Upper lobe of left lung (tissue), 6 donors: ENCODE results near the gene SGO2. TPM values are rescaled to one million over a fixed set of nuclear protein-coding genes. Genes with fewer than 3 reads are reported as not detected.

Source experiments
- ATAC-seq, 2 donors: fragments of 200-7000 bp; cut with Tn5 transposase; one replicate each; pipeline ENCODE4 v1.9.1; 2022; ENCODE audit warnings: mild to moderate bottlenecking in 2 of 2, moderate library complexity in 2 of 2; ENCODE audit not compliant: low FRiP score in 2 of 2
- DNase-seq, 2 donors: peaks; one replicate each; pipeline ENCODE4 v3.0.0-alpha.2; 2019 to 2020
- H3K27ac ChIP-seq, 4 donors: fragments of 200-600 bp; sonication (generic); one replicate each; pipeline ENCODE4 v1.5.1; 2016 to 2019
- H3K27me3 ChIP-seq, 4 donors: fragments of 200-600 bp; sonication (generic); one replicate each; pipeline ENCODE4 v1.5.1; 2017 to 2019
- H3K36me3 ChIP-seq, 4 donors: fragments of 200-600 bp; sonication (generic); one replicate each; pipeline ENCODE4 v1.5.1; 2016 to 2019
- H3K4me1 ChIP-seq, 4 donors: fragments of 200-600 bp; sonication (generic); one replicate each; pipeline ENCODE4 v1.5.1; 2018 to 2019
- H3K4me3 ChIP-seq, 4 donors: fragments of 200-600 bp; sonication (generic); one replicate each; pipeline ENCODE4 v1.5.1; 2017 to 2019; ENCODE audit warnings: mild to moderate bottlenecking in 2 of 4, moderate library complexity in 1 of 4
- H3K9me3 ChIP-seq, 4 donors: fragments of 200-600 bp; sonication (generic); one replicate each; pipeline ENCODE4 v1.5.1; 2018 to 2019
- CTCF ChIP-seq, 6 experiments: fragments of 450-650 bp in 4 of 6; fragments of 200-600 bp in 2 of 6; sonication (generic) in 2 of 6; IDR thresholded peaks; one replicate each; pipeline ENCODE4 v1.5.1; 2016 to 2019; ENCODE audit warnings: antibody characterized with exemption in 6 of 6
- EP300 ChIP-seq, 4 donors: sonication (generic); formaldehyde crosslinking; IDR thresholded peaks; one replicate each; pipeline ENCODE4 v1.5.1; 2017; ENCODE audit warnings: antibody characterized with exemption in 4 of 4, control low read depth in 2 of 4
- POLR2A ChIP-seq, 4 donors: fragments of 450-650 bp; IDR thresholded peaks; one replicate each; pipeline ENCODE4 v1.5.1; 2016 to 2017; ENCODE audit warnings: antibody characterized with exemption in 4 of 4, mild to moderate bottlenecking in 2 of 4
- POLR2AphosphoS5 ChIP-seq, 2 donors: sonication (generic); formaldehyde crosslinking; IDR thresholded peaks; one replicate each; pipeline ENCODE4 v1.5.1; 2017; ENCODE audit warnings: antibody characterized with exemption in 2 of 2
- whole genome bisulfite sequencing, 2 donors: methylation state at CpG; one replicate each; pipeline ENCODE4 v1.1.5; 2017 to 2018; 5-methylcytosine and 5-hydroxymethylcytosine counted together
- total RNA-seq, 6 donors: library from RNA; depleted of rRNA in 4 of 6; stranded (reverse); fragments of >200 nt in 4 of 6; gene quantifications; one replicate each; pipeline versions ENCODE4 v1.1.0 to v1.2.1, GENCODE V29; 2016 to 2021
- donor health status: DM: no; HTN: no; CAD: no; lungs with moderate emphysema.
- donor health status: DM: no; HTN: yes; CAD: no; lungs with severe emphysema.

SGO2 gene
- 1 to 10 TPM in 5 of 6 donors, under 1 TPM in 1; 0.55 to 8.3 (median 2.8) TPM for total RNA-seq

DNA sequence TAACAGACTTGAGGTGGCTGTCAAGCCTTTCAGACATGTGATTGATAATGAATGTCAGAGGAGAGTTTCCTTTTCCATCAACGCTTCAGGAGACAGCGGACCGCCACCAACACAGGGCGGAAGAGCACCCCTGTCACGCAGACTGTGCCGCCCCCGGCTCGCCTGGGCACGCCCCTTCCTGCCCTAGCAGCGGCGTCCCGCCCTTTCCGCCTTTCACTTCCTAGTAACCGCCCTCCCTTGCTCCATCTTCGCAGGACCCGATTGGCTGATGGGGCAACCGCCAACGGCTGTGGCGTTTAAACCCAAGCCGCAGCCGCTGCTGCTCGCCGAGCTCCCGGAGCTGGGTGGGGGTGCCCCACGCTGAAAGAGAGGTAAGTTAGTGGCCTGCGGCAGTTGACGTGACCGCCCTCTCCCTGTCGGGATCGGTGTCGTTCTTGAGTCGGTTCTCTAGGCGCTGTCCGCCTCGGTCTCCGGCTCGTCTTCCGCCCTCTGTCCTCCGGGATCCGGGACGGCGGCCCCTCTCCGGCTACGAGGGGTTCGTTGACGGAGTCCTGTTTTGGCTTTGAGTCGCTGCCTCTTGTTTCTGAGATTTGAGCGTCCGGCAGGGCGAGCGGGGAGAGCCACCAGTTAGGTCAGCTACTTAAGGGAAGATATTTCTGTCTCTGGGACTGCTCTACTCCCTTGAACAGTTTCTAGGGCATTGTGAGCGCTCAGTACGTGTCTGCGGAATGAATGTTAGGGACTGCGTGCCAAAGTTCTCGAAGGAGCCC lies at the start of gene SGO2:
SGO2 (plus strand) TSS at position 326 of the 770 bp plus-strand sequence. CDS start 6,769 bp downstream, outside the sequence.
- peak; percentile 100 for ATAC-seq
- H3K27ac ChIP-seq = peak within 1 kb of the TSS; percentile 1 to 78 (median 32)
- 0 to 2% methylated on average over 12 to 54 of the region's 56 CpGs for WGBS, 2 donors

DNA sequence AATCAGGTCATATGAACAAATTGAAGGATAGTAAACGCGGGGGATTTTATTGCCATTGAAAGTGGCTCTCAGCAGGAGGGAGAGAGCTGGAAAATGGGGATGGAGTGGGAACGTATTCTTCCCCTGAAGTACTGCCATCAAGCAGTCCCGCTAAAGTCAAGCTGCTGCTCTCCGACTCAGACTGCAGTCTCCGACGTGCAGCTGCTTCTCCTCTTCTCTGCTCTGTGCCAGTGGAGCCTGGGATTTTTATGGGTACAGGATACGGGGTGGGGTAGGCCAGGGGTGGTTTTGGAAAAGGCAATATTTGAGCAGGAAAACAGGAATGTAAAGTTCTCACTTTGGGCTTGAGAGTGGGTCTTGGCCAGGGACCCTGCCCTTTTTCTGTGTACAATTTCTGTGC lies 49.2 kb upstream of the SGO2 start:
- Histone ChIP-seq H3K4me3 (no peak overlapping the region), H3K27me3 (no peaks in the 10 kb centered on the region), H3K27ac (peak overlapping the region in 1 of 4 donors; percentile 22), H3K4me1 (peaks cover 0 to 17% (median 13%) of the 10 kb centered on the region in 4 donors), H3K9me3 (no peaks in the 10 kb centered on the region), H3K36me3 (peaks cover 3 to 60% (median 32%) of the 10 kb centered on the region in 4 donors)
- WGBS, 2 donors = 87 to 90% methylated on average over 8 of the region's 8 CpGs
- ATAC-seq = no peak
- TF ChIP-seq POLR2A (IDR thresholded peaks at IDR 0.05) (no peak), POLR2AphosphoS5 (IDR thresholded peaks at IDR 0.05) (no peak), CTCF (IDR thresholded peaks at IDR 0.05) (no peak), EP300 (IDR thresholded peaks at IDR 0.05) (no peak)
- DNase-seq = no peak

More for the DNA sequence above, at the start of gene SGO2:
- TF ChIP-seq POLR2AphosphoS5 (IDR thresholded peaks at IDR 0.05) (peak; percentile 77 to 87), POLR2A (IDR thresholded peaks at IDR 0.05) (peak in 2 of 4 donors; percentile 62 to 87), CTCF (IDR thresholded peaks at IDR 0.05) (peak in 1 of 6 experiments; percentile 23), EP300 (IDR thresholded peaks at IDR 0.05) (no peak)
- Histone ChIP-seq H3K4me3 (peak within 1 kb of the TSS; percentile 67 to 74 (median 71)), H3K36me3 (no peaks in the 10 kb centered on the region), H3K4me1 (peaks cover 6 to 15% (median 10%) of the 10 kb centered on the region in 4 donors), H3K27me3 (no peaks in the 10 kb centered on the region), H3K9me3 (no peaks in the 10 kb centered on the region)
- DNase-seq = peak; percentile 97

- peaks cover 3 to 51% (median 30%) of the 10 kb centered on the region in 4 donors for H3K36me3 ChIP-seq
- TF ChIP-seq POLR2A (IDR thresholded peaks at IDR 0.05) (no peak), CTCF (IDR thresholded peaks at IDR 0.05) (no peak), EP300 (IDR thresholded peaks at IDR 0.05) (no peak), POLR2AphosphoS5 (IDR thresholded peaks at IDR 0.05) (no peak)
- DNase-seq (peak in 1 of 2 donors; percentile 46), ATAC-seq (peak in 1 of 2 donors; percentile 31)
- no peaks in the 10 kb centered on the region for H3K9me3 ChIP-seq
- peak overlapping the region in 1 of 4 donors; percentile 42 for H3K27ac ChIP-seq
- no peak overlapping the region for H3K4me3 ChIP-seq
- WGBS, 2 donors = 83 to 88% methylated on average over 13 to 21 of the region's 21 CpGs
- H3K4me1 ChIP-seq = peaks cover 0 to 17% (median 13%) of the 10 kb centered on the region in 4 donors
- H3K27me3 ChIP-seq = no peaks in the 10 kb centered on the region
Measured at GRCh38 chr2:200477667-200478131, 48.3 kb upstream of the SGO2 start.

GRCh38 chr2:200479692-200480265 lies 46.2 kb upstream of the SGO2 start:
- WGBS, 2 donors = 28 to 38% methylated on average over 8 of the region's 8 CpGs
- H3K27ac ChIP-seq = peak overlapping the region in 2 of 4 donors; percentile 7 to 48
- peaks cover 8 to 17% (median 13%) of the 10 kb centered on the region in 4 donors for H3K4me1 ChIP-seq
- TF ChIP-seq POLR2AphosphoS5 (IDR thresholded peaks at IDR 0.05) (no peak), EP300 (IDR thresholded peaks at IDR 0.05) (no peak)
- no peaks in the 10 kb centered on the region for H3K9me3 ChIP-seq
- DNase-seq (no peak), ATAC-seq (no peak)
- H3K4me3 ChIP-seq = no peak overlapping the region
- no peaks in the 10 kb centered on the region for H3K27me3 ChIP-seq
- peaks cover 3 to 36% (median 18%) of the 10 kb centered on the region in 4 donors for H3K36me3 ChIP-seq

- no peak overlapping the region for H3K27ac ChIP-seq
- H3K36me3 ChIP-seq = peaks cover 0 to 21% (median 7%) of the 10 kb centered on the region in 4 donors
- ATAC-seq (no peak), DNase-seq (no peak)
- no peaks in the 10 kb centered on the region for H3K27me3 ChIP-seq
- H3K4me3 ChIP-seq = no peak overlapping the region
- peaks cover 8 to 17% (median 13%) of the 10 kb centered on the region in 4 donors for H3K4me1 ChIP-seq
- H3K9me3 ChIP-seq = no peaks in the 10 kb centered on the region
- no peak for TF ChIP-seq POLR2AphosphoS5 (IDR thresholded peaks at IDR 0.05)
- no peak for TF ChIP-seq CTCF (IDR thresholded peaks at IDR 0.05)
- no peak for TF ChIP-seq EP300 (IDR thresholded peaks at IDR 0.05)
- TF ChIP-seq POLR2A (IDR thresholded peaks at IDR 0.05) = no peak
Measured at GRCh38 chr2:200482194-200482593, 43.8 kb upstream of the SGO2 start.
